Tibial artery (tissue), 4 donors: ENCODE results near the gene CEMP1.
A peak's percentile ranks its signal among the peaks of the same experiment; 100 is the strongest.

Source experiments
- DNase-seq, 2 donors: peaks; one replicate each; pipeline ENCODE4 v3.0.0-alpha.2; 2019
- H3K27ac ChIP-seq, 2 donors: fragments of 200-600 bp; sonication (generic) in 1 of 2; 1 replicate in 1 of 2; 2 replicates in 1 of 2; pipeline ENCODE4 v1.5.1; 2018 to 2019; ENCODE audit warnings: mild to moderate bottlenecking in 1 of 2
- H3K27me3 ChIP-seq, 2 donors: fragments of 200-600 bp; sonication (generic) in 1 of 2; one replicate each; pipeline versions ENCODE4 v1.5.1 to v1.6.0; 2016 to 2019
- H3K36me3 ChIP-seq, 3 donors: fragments of 200-600 bp; sonication (generic) in 2 of 3; one replicate each; pipeline ENCODE4 v1.5.1; 2016 to 2019; ENCODE audit warnings: mild to moderate bottlenecking in 2 of 3
- H3K4me1 ChIP-seq, 4 donors: fragments of 200-600 bp; sonication (generic) in 2 of 4; 1 replicate in 3 of 4; 2 replicates in 1 of 4; pipeline ENCODE4 v1.5.1; 2016 to 2019
- H3K4me3 ChIP-seq, 2 donors: fragments of 200-600 bp; sonication (generic) in 1 of 2; 1 replicate in 1 of 2; 2 replicates in 1 of 2; pipeline ENCODE4 v1.5.1; 2018 to 2019; ENCODE audit warnings: mild to moderate bottlenecking in 2 of 2
- H3K9me3 ChIP-seq, 3 donors: fragments of 200-600 bp; sonication (generic) in 1 of 3; one replicate each; pipeline ENCODE4 v1.5.1; 2016 to 2019
- CTCF ChIP-seq, 2 experiments: fragments of 200-600 bp in 1 of 2; fragments of 450-650 bp in 1 of 2; IDR thresholded peaks; one replicate each; pipeline ENCODE4 v1.5.1; 2017 to 2019; ENCODE audit warnings: antibody characterized with exemption in 2 of 2, mild to moderate bottlenecking in 1 of 2, moderate library complexity in 1 of 2
- intact Hi-C: fragments of 100-400 bp; cut with DNase I; formaldehyde crosslinking; loops from one replicate; pipeline ENCODE4 v1.15.0; 2023; ENCODE audit warnings: low total_unique reads

The CEMP1 gene

GRCh38 chr16:2482708-2483534, 48.3 kb downstream of the CEMP1 start:
- peak overlapping the region; percentile 60 to 65 for H3K27ac ChIP-seq
- intact Hi-C loops, result no loop called here
- peak in 1 of 2 donors; percentile 55 for DNase-seq
- H3K4me3 ChIP-seq, result peak overlapping the region; percentile 18 to 35
- no peaks in the 10 kb centered on the region for H3K9me3 ChIP-seq
- no peaks in the 10 kb centered on the region for H3K27me3 ChIP-seq
- H3K4me1 ChIP-seq, result peaks cover 0 to 50% (median 6%) of the 10 kb centered on the region in 4 donors
- no peak for TF ChIP-seq CTCF (IDR thresholded peaks at IDR 0.05)
- H3K36me3 ChIP-seq, result no peaks in the 10 kb centered on the region

GRCh38 chr16:2482249-2482648, 49.0 kb downstream of the CEMP1 start:
- H3K9me3 ChIP-seq, result no peaks in the 10 kb centered on the region
- no peak for TF ChIP-seq CTCF (IDR thresholded peaks at IDR 0.05)
- no peak for DNase-seq
- peaks cover 0 to 43% (median 6%) of the 10 kb centered on the region in 4 donors for H3K4me1 ChIP-seq
- intact Hi-C loops, result no loop called here
- H3K4me3 ChIP-seq, result no peak overlapping the region
- H3K27me3 ChIP-seq, result no peaks in the 10 kb centered on the region
- H3K27ac ChIP-seq, result peak overlapping the region in 1 of 2 donors; percentile 65
- no peaks in the 10 kb centered on the region for H3K36me3 ChIP-seq

- H3K27ac ChIP-seq, result no peak overlapping the region
- DNase-seq, result no peak
- H3K9me3 ChIP-seq, result no peaks in the 10 kb centered on the region
- peaks cover 0 to 39% (median 6%) of the 10 kb centered on the region in 4 donors for H3K4me1 ChIP-seq
- H3K27me3 ChIP-seq, result no peaks in the 10 kb centered on the region
- TF ChIP-seq CTCF (IDR thresholded peaks at IDR 0.05), result no peak
- H3K4me3 ChIP-seq, result no peak overlapping the region
- intact Hi-C loops, result no loop called here
- no peaks in the 10 kb centered on the region for H3K36me3 ChIP-seq
Observed at GRCh38 chr16:2481676-2482075, 49.5 kb downstream of the CEMP1 start.

GRCh38 chr16:2480948-2481347, 50.3 kb downstream of the CEMP1 start:
- no peaks in the 10 kb centered on the region for H3K27me3 ChIP-seq
- H3K4me3 ChIP-seq, result no peak overlapping the region
- DNase-seq, result no peak
- no peaks in the 10 kb centered on the region for H3K9me3 ChIP-seq
- no peak for TF ChIP-seq CTCF (IDR thresholded peaks at IDR 0.05)
- no peak overlapping the region for H3K27ac ChIP-seq
- intact Hi-C loops, result no loop called here
- peaks cover 0 to 36% (median 8%) of the 10 kb centered on the region in 4 donors for H3K4me1 ChIP-seq
- H3K36me3 ChIP-seq, result no peaks in the 10 kb centered on the region
